ENCODE data around the gene NHSL2.

DNA sequence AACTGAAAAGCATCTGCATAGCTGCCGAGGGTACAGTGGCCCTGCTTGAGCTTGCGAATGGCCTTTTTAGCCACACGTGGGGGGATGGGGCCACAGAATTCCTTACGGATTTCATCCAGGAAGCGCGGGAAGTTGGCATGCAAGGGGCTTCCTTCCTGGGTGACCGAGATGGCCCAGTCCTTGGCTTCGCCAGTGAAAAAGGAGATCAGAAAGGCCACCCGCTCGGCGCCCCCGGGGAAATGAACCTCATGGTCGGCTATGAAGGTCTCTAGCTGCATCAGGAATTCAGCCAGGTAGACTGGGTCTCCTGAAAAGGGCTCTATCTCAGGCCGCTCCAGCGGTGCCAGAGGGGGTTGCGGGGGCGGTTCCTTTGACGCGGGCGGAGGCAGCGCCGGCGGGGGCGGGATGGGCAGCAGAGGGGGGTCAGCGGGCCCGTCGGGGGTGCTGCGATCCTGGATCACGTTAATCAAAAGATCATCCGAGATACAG is 220.2 kb downstream of the NHSL2 start:
- TF ChIP-seq, protein P1, sequence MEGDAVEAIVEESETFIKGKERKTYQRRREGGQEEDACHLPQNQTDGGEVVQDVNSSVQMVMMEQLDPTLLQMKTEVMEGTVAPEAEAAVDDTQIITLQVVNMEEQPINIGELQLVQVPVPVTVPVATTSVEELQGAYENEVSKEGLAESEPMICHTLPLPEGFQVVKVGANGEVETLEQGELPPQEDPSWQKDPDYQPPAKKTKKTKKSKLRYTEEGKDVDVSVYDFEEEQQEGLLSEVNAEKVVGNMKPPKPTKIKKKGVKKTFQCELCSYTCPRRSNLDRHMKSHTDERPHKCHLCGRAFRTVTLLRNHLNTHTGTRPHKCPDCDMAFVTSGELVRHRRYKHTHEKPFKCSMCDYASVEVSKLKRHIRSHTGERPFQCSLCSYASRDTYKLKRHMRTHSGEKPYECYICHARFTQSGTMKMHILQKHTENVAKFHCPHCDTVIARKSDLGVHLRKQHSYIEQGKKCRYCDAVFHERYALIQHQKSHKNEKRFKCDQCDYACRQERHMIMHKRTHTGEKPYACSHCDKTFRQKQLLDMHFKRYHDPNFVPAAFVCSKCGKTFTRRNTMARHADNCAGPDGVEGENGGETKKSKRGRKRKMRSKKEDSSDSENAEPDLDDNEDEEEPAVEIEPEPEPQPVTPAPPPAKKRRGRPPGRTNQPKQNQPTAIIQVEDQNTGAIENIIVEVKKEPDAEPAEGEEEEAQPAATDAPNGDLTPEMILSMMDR (IDR thresholded peaks at IDR 0.05): no peak
- TF ChIP-seq POLR2A (IDR thresholded peaks at IDR 0.05) (no peak), POLR2AphosphoS5 (IDR thresholded peaks at IDR 0.05) (no peak)
